ENCODE results near the gene TRHDE. TPM values are rescaled to one million over a fixed set of nuclear protein-coding genes. Genes with fewer than 3 reads are reported as not detected.
"Not testable (repeated sequence)": the region's sequence is repeated elsewhere in the genome, so short reads cannot be mapped to it uniquely, and the experiment has no call there.

TRHDE gene
- polyA plus RNA-seq, 1 donor (not counting 4 experiments of a cell fraction or from before 2014, with no cell fraction given) = 0.12 TPM

DNA sequence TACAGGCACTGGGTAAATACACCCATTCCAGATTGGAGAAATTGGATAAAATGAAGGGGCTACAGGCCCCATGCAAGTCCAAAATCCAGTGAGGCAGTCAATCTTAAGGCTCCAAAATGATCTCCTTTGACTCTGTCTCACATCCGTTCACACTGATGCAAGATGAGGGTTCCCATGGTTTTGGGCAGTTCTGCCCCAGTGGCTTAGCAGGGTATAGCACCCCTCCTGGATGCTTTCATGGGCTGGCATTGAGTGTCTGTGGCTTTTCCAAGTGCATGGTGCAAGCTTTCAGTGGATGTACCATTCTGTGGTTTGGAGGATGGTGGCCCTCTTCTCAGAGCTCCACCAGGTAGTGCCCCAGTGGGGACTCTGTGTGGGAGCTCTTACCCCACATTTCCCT is 427.2 kb downstream of the TRHDE start:
- Histone ChIP-seq H3K27me3 (ENCODE audit: control insufficient read depth, extremely low read depth, insufficient read depth, low read length) (no peaks in the 10 kb centered on the region), H3K4me1 (ENCODE audit: control insufficient read depth, extremely low read depth, insufficient read depth, low read length) (no peaks in the 10 kb centered on the region), H3K4me3 (ENCODE audit: control insufficient read depth in 2 of 3, extremely low read depth in 1 of 3, insufficient read depth in 2 of 3, low read depth in 1 of 3, low read length in 3 of 3) (no peak overlapping the region), H4K20me1 (ENCODE audit: control insufficient read depth, extremely low read depth, insufficient read depth, low read length) (no peaks in the 10 kb centered on the region), H3K79me2 (ENCODE audit: control insufficient read depth, insufficient read depth, low read length) (no peaks in the 10 kb centered on the region), H2AFZ (ENCODE audit: control insufficient read depth, low read length) (no peak overlapping the region), H3K36me3 (ENCODE audit: control insufficient read depth in 2 of 2, extremely low read depth in 1 of 2, insufficient read depth in 2 of 2, low read length in 2 of 2) (no peaks in the 10 kb centered on the region), H3K27ac (ENCODE audit: control insufficient read depth, insufficient read depth, low read length) (no peak overlapping the region), H3K4me2 (ENCODE audit: control insufficient read depth, extremely low read depth, insufficient read depth, low read depth, low read length) (no peak overlapping the region), H3K9me3 (ENCODE audit: control insufficient read depth, low read depth, low read length) (peaks cover 2% of the 10 kb centered on the region), H3K9me1 (ENCODE audit: control insufficient read depth, extremely low read depth, insufficient read depth, low read length) (no peaks in the 10 kb centered on the region), H3K9ac (ENCODE audit: control insufficient read depth, extremely low read depth, insufficient read depth, low read length) (no peak overlapping the region)
- TF ChIP-seq EZH2 (IDR thresholded peaks at IDR 0.05; ENCODE audit: low read length) = no peak
- TF ChIP-seq, protein P1, sequence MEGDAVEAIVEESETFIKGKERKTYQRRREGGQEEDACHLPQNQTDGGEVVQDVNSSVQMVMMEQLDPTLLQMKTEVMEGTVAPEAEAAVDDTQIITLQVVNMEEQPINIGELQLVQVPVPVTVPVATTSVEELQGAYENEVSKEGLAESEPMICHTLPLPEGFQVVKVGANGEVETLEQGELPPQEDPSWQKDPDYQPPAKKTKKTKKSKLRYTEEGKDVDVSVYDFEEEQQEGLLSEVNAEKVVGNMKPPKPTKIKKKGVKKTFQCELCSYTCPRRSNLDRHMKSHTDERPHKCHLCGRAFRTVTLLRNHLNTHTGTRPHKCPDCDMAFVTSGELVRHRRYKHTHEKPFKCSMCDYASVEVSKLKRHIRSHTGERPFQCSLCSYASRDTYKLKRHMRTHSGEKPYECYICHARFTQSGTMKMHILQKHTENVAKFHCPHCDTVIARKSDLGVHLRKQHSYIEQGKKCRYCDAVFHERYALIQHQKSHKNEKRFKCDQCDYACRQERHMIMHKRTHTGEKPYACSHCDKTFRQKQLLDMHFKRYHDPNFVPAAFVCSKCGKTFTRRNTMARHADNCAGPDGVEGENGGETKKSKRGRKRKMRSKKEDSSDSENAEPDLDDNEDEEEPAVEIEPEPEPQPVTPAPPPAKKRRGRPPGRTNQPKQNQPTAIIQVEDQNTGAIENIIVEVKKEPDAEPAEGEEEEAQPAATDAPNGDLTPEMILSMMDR (optimal IDR thresholded peaks at IDR 0.05 in 1 of 3, IDR thresholded peaks at IDR 0.05 in 1 of 3, conservative IDR thresholded peaks at IDR 0.05 in 1 of 3; ENCODE audit: extremely low read depth in 1 of 3, insufficient read depth in 2 of 3, low read length in 3 of 3) = no peak
- DNase-seq (ENCODE audit: low read depth, low spot score) = no peak
- dilution Hi-C loops (cut with MboI; ENCODE audit: extremely low pct_ligation_motif_present, low sequenced_read_pairs) = no loop called here
- FAIRE-seq = no peak

DNA sequence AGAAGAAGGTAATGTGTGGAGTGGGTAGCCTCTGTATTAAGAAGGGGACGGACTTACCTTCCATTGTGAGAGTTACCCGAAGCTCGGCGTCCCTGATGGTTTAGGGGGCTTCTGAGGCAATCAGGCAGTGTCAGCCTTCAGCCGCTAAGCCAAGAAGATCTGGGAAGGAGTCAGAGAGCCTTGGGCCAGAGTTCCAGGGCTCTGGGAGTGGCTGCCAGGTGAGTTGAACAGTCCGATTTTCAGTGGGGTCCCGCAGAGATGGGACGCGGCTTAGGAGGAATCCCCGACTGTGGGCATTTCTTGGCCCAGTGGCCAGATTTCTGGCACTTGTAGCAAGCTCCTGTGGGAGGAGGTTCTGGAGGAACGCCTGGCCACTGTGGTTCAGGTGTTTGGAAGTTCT is 439.9 kb downstream of the TRHDE start:
- H3K9me3 ChIP-seq (ENCODE audit: control insufficient read depth, low read depth, low read length); H4K20me1 ChIP-seq (ENCODE audit: control insufficient read depth, extremely low read depth, insufficient read depth, low read length); H3K27me3 ChIP-seq (ENCODE audit: control insufficient read depth, extremely low read depth, insufficient read depth, low read length); DNase-seq (ENCODE audit: low read depth, low spot score); H3K9ac ChIP-seq (ENCODE audit: control insufficient read depth, extremely low read depth, insufficient read depth, low read length); FAIRE-seq; H3K27ac ChIP-seq (ENCODE audit: control insufficient read depth, insufficient read depth, low read length); H2AFZ ChIP-seq (ENCODE audit: control insufficient read depth, low read length); H3K4me3 ChIP-seq (ENCODE audit: control insufficient read depth in 2 of 3, extremely low read depth in 1 of 3, insufficient read depth in 2 of 3, low read depth in 1 of 3, low read length in 3 of 3); H3K36me3 ChIP-seq (ENCODE audit: control insufficient read depth in 2 of 2, extremely low read depth in 1 of 2, insufficient read depth in 2 of 2, low read length in 2 of 2); dilution Hi-C loops (cut with MboI; ENCODE audit: extremely low pct_ligation_motif_present, low sequenced_read_pairs); H3K4me2 ChIP-seq (ENCODE audit: control insufficient read depth, extremely low read depth, insufficient read depth, low read depth, low read length); H3K79me2 ChIP-seq (ENCODE audit: control insufficient read depth, insufficient read depth, low read length); H3K4me1 ChIP-seq (ENCODE audit: control insufficient read depth, extremely low read depth, insufficient read depth, low read length); H3K9me1 ChIP-seq (ENCODE audit: control insufficient read depth, extremely low read depth, insufficient read depth, low read length): not testable (repeated sequence)

DNA sequence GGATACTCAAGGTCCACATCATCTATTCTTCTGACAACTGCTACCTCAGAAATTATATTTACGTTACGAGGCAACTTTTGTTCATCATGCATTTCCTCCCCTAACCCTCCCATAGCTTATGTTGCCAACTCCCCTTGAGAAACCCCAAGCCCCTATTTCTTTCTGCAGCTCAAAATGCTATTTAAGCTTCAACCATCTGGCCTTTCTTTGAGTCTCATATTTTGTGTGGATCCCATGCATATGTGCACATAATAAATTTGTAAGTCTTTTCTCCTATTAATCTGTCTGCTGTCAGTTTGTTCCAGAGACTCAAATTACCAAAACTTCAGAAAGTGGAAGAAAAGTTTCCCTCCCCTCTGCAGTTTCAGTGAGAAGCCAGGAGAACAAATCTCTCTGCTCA is 444.1 kb downstream of the TRHDE start:
- no peaks in the 10 kb centered on the region for H3K9me3 ChIP-seq (ENCODE audit: control insufficient read depth, low read depth, low read length)
- H3K4me1 ChIP-seq (ENCODE audit: control insufficient read depth, extremely low read depth, insufficient read depth, low read length) = no peaks in the 10 kb centered on the region
- dilution Hi-C loops (cut with MboI; ENCODE audit: extremely low pct_ligation_motif_present, low sequenced_read_pairs) = no loop called here
- H2AFZ ChIP-seq (ENCODE audit: control insufficient read depth, low read length) = no peak overlapping the region
- no peaks in the 10 kb centered on the region for H3K27me3 ChIP-seq (ENCODE audit: control insufficient read depth, extremely low read depth, insufficient read depth, low read length)
- FAIRE-seq (no peak), DNase-seq (ENCODE audit: low read depth, low spot score) (no peak)
- H3K27ac ChIP-seq (ENCODE audit: control insufficient read depth, insufficient read depth, low read length) = no peak overlapping the region
- H3K9me1 ChIP-seq (ENCODE audit: control insufficient read depth, extremely low read depth, insufficient read depth, low read length) = no peaks in the 10 kb centered on the region
- H3K36me3 ChIP-seq (ENCODE audit: control insufficient read depth in 2 of 2, extremely low read depth in 1 of 2, insufficient read depth in 2 of 2, low read length in 2 of 2) = no peaks in the 10 kb centered on the region
- H4K20me1 ChIP-seq (ENCODE audit: control insufficient read depth, extremely low read depth, insufficient read depth, low read length) = no peaks in the 10 kb centered on the region
- no peaks in the 10 kb centered on the region for H3K79me2 ChIP-seq (ENCODE audit: control insufficient read depth, insufficient read depth, low read length)
- TF ChIP-seq EZH2 (IDR thresholded peaks at IDR 0.05; ENCODE audit: low read length) = no peak
- TF ChIP-seq, protein P1 (optimal IDR thresholded peaks at IDR 0.05 in 1 of 3, IDR thresholded peaks at IDR 0.05 in 1 of 3, conservative IDR thresholded peaks at IDR 0.05 in 1 of 3; ENCODE audit: extremely low read depth in 1 of 3, insufficient read depth in 2 of 3, low read length in 3 of 3) = no peak
- H3K4me3 ChIP-seq (ENCODE audit: control insufficient read depth in 2 of 3, extremely low read depth in 1 of 3, insufficient read depth in 2 of 3, low read depth in 1 of 3, low read length in 3 of 3) = no peak overlapping the region
- no peak overlapping the region for H3K9ac ChIP-seq (ENCODE audit: control insufficient read depth, extremely low read depth, insufficient read depth, low read length)
- no peak overlapping the region for H3K4me2 ChIP-seq (ENCODE audit: control insufficient read depth, extremely low read depth, insufficient read depth, low read depth, low read length)
